ENCODE measurements around the gene ECHDC3.
"Not testable (repeated sequence)": the region's sequence is repeated elsewhere in the genome, so short reads cannot be mapped to it uniquely, and the experiment has no call there.

ECHDC3 gene

GRCh38 chr10:11716686-11717085, 25.5 kb upstream of the ECHDC3 start:
- no peak for DNase-seq

- DNase-seq = no peak
These were observed 22.5 kb upstream of the ECHDC3 start for GRCh38 chr10:11719496-11720259.

- DNase-seq = no peak
These were observed 21.9 kb upstream of the ECHDC3 start for GRCh38 chr10:11720260-11720741.

- no peak for DNase-seq
These were observed 20.4 kb upstream of the ECHDC3 start for GRCh38 chr10:11721806-11722205.

- no peak for DNase-seq
These were observed 18.8 kb upstream of the ECHDC3 start for GRCh38 chr10:11723359-11723758.

- DNase-seq = peak in 1 of 5 donors; percentile 29
These were observed 17.0 kb upstream of the ECHDC3 start for GRCh38 chr10:11724938-11725776.

GRCh38 chr10:11725912-11726311, 16.3 kb upstream of the ECHDC3 start:
- DNase-seq = no peak

GRCh38 chr10:11727563-11727962, 14.6 kb upstream of the ECHDC3 start:
- DNase-seq = no peak

GRCh38 chr10:11728353-11728752, 13.8 kb upstream of the ECHDC3 start:
- no peak for DNase-seq

- DNase-seq = no peak
These were observed 12.3 kb upstream of the ECHDC3 start for GRCh38 chr10:11729790-11730315.

GRCh38 chr10:11730779-11731178, 11.4 kb upstream of the ECHDC3 start:
- DNase-seq = no peak

- DNase-seq = not testable (repeated sequence)
These were observed 5.4 kb upstream of the ECHDC3 start for GRCh38 chr10:11736767-11737166.

- not testable (repeated sequence) for DNase-seq
These were observed 4.7 kb upstream of the ECHDC3 start for GRCh38 chr10:11737258-11738032.

- no peak for DNase-seq
These were observed 1.3 kb upstream of the ECHDC3 start for GRCh38 chr10:11740907-11741306.

- no peak for DNase-seq
These were observed 574 bp upstream of the ECHDC3 start for GRCh38 chr10:11741608-11742007.

- no peak for DNase-seq
These were observed 657 bp downstream of the ECHDC3 start for GRCh38 chr10:11742779-11743298.

GRCh38 chr10:11743461-11744338, 1.5 kb downstream of the ECHDC3 start:
- no peak for DNase-seq

- no peak for DNase-seq
These were observed 2.9 kb downstream of the ECHDC3 start for GRCh38 chr10:11745045-11745444.

- DNase-seq = no peak
These were observed 4.8 kb downstream of the ECHDC3 start for GRCh38 chr10:11746883-11747539.

GRCh38 chr10:11748866-11749265, 6.7 kb downstream of the ECHDC3 start:
- no peak for DNase-seq

GRCh38 chr10:11750420-11750819, 8.2 kb downstream of the ECHDC3 start:
- DNase-seq = no peak

All from T-helper 1 cell (primary cell).